D341Med (cell line): ENCODE results near the gene NUP62CL.
A peak's percentile ranks its signal among the peaks of the same experiment; 100 is the strongest.

Experiments used
- DNase-seq: peaks from one replicate; pipeline ENCODE4 v3.0.0; 2012; ENCODE audit warnings: low spot score

NUP62CL gene

DNA sequence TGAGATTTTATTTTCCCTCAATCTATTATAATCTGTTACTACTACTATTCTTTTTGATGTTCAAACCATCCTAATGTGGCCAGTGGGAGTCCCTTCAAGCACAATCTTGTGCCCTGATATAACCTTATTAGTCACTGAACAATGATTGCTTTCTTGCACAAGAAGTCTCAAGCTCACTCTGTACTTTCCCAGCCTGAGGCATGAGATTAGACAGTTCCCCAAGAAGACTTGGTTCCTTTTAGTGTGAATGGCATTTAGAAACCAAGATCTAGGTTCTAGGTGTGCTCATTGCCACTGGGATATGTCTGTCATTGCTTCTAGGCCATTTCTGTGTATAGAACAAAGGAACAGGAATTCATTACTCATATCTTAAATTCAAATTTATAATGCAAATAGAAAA is 59.6 kb downstream of the NUP62CL start:
- no peak for DNase-seq

DNA sequence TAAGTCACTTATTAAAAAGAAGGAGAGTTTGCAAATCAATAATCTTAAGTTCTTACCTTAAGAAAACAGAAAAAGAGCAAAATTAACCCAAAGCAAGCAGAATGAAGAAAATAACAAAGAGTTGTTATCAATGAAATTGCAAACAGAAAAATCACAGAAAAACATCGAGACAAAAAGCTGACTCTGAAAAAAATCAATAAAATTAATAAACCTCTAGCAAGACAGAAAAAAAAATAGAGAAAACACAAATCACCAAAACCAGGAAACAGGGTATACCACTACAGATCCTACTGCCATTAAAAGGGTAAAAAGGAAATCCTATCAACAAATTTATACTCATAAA is 70.3 kb downstream of the NUP62CL start:
- DNase-seq, result no peak

DNA sequence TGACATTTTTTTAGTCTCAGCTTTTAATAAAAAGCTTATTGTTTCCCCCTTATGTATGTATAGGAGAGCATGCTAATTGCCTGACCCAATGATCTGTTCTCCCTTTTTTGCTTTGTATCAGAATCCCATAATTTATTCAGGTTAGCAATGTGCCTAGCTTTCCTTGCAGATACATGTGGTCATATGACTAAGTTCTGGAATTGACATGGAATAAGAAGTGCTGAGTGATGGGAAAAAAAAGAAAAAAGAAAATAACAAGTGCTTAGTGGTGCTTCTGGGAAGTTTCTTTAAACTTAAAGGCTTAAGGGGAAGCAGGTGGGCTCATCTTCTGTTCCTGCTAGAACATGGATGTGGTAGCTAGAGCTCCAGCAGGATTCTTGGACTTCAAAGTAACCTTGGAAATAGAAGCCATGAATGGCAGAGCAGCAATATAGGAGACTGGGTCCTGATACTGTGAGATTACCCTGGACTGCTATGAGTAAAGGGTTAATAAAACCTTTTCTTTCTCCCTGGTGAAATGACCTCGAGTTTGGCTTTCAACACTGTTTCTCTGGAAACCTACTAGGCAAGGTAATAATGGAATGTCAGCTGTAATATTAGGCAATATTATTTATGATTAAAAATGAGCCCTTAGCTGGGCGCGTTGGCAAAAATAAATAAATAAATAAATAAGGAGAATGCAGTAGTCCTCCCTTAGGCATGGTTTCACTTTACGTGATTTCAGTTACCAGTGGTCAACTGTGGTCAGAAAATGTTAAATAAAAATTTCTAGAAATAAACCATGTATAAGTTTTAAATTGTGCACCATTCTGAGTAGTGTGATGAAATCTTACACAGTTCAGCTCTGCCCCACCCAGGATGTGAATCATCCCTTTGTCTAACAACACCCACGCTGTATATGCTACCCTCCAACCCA is 70.9 kb downstream of the NUP62CL start:
- no peak for DNase-seq

DNA sequence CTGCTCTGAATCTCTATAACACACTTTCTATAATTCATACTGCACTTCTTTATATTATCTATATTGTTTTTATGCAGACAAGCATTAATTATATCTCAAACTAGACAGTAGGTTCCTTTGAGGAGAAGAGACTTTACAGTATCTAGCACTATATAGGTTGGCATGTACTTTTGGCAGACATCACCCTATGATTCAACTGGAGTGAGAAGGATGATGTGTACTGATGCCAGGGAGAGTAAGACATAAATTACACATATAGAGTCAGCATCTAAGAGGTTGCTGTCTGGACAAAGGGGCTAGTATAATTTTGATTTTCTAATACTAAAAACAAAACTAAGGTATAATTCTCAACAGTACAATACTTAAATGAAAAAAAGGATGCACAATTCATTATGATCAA is 82.5 kb downstream of the NUP62CL start:
- no peak for DNase-seq

DNA sequence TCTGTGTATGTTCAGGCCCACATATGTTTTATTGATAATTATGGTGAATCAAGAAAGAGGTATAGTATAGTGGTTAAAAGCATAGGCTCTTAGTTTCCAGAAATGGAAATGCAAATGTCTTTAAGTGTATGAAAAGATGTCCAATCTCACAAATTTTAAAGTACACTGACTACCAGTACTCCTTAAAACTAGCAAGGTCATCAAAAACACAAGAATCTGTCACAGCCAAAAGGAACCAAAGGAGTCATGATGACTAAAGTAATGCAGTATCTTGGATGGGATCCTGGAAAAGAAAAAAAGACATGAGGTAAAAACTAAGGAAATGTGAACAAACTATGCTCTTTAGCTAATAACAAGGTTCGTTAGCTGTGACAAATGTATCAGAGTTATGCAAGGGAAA is 87.0 kb downstream of the NUP62CL start:
- no peak for DNase-seq

DNA sequence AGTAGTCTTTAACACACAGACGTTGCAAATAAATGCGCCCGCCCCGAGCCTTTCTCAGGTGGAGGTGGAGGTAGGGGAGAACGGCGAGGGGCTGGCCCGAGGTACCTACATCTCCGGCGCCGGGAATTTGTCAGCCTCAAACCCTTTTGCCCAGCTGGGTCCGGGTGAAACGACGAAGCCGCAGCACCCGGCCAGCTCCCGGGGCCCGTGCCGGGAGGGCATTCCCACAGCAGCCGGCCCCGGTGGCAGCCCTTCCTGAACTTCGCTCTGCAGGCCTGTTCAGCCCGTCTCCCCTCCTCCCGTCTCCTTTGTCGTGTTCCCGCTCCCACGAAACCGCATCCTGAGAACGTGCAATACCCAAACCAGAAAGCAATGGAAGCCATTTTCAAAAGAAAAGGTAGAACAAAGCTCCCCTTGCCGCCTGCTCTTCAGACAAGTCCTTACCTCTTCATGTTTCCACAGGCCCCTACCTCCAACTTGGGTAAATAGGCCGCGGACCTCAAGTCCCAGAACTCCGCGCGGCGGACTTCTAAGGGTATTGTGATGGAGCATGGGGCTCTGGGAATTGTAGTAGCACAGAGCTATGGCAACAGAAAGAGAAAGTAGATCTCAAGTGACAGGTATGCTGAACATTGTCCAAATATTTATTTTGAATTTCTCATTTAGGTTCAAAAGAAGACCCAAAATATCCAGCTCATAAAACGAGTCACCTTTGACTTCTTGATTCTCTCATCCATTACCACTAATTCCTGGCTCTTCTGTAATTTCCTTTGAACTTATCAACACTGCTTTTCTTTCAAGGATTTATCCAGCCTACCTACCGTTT is 87.7 kb downstream of the NUP62CL start, which contains the start of gene RBM41:
Gene RBM41 (minus strand): TSS at position 501 of the 826 bp plus-strand sequence. CDS start 49 bp downstream, at position 452.
- peak; percentile 66 for DNase-seq

DNA sequence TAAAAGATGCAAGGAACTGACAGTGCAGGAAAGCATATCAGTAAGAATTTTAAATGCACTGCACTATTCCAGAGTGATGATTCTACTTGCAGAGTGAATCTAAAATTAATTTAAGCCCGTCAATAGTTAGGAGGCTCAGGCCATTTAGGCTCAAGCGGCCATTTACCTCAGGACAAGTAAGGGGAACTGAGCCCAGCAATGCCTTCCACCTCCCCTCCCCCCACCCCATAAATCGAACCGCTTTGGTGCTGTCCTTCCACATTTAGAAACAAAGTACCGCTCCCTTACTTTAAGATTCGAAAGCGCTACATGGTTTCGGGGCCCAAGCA is 88.3 kb downstream of the NUP62CL start:
- no peak for DNase-seq

DNA sequence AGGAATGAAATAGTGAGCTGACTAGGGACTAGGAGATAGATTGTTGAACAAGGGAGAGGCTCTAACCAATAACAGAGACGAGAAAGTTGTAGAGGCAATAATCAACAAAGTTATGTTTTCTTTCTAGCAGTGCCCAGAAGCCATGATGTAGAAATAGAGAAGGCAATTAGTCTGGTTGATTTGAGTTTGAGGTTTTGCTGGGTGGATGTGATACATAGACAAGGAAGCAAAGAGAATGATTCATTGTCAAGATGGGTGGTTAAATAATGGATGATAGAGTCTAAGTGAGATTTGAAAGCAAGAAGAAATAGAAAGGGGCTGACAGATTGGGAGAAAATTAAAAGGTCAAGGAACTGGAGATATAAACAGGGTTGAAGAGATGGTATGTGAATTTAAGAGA is 98.8 kb downstream of the NUP62CL start:
- no peak for DNase-seq

DNA sequence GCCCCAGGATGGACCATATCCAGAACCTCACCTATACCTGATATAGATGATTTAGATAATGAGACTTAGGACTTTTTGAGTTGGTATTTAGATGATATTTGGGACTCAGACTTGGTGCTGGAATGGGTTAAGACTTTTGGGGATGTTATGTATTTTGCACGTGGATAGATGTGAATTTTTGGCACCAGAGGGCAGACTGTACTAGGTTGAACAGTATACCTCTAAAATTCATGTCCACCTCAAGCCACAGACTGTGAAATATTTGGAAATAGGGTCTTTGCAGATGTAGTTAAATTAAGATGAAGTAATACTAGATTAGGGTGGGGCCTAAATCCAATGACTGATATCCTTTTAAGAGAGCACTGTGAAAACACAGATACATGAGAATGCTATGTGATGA is 103.3 kb downstream of the NUP62CL start:
- DNase-seq, result no peak

DNA sequence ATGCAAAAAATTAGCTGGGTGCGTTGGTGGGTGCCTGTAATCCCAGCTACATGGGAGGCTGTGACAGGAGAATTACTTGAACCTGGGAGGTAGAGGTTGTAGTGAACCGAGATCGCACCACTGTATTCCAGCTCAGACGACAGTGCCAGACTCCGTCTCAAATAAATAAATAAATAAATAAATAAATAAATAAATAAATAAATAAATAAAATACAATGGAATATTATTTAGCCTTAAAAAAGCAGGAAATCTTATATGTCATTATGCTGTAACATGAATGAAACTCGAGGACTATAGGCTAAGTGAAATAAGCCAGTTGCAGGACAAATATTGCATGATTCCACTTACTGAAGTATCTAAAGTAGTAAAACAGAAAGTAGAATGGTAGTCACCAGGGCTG is 130.1 kb downstream of the NUP62CL start:
- DNase-seq, result no peak
